ENCODE measurements around the gene EBF3. TPM values are rescaled to one million over a fixed set of nuclear protein-coding genes. Genes with fewer than 3 reads are reported as not detected.

The EBF3 gene
- total RNA-seq, 1 donor, result 6.0 TPM

DNA sequence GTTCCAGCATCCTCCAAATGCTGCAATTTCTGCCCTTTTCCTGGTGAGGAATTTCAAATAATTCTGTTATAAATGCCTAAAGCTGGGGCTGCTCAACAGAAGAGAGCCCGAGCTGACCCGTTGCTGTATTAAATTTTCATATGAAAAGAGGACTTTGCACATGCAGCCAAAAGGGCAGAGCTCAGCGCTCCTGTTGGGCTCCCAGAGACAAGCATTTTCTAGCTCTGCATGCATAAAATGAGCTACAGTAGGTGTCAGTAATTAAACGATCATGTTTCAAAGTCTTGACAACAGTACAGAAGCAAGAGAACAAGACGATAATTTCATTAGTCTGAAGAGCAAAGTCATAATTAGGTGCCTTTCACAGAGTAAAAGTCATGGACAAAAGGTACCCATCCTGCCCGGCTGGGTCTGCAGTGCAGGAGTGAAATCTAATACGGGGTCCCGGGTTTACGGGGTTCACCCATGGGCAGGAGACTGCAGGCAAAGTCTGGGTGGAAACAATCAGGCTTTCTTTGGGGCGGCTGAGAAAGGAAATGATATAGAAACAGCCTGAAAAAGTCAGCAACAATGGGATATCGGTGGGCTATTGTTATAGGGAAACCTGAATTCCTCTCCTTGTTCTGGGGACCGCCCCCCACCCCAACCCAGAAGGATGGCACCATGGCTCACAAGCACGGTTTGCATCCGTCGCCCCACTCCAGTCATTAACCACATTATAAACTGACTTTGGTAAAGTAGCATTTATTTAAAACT lies 66.0 kb downstream of the EBF3 start:
- TF ChIP-seq CTCF (IDR thresholded peaks at IDR 0.05; ENCODE audit: insufficient read depth, low read depth, low read length), result no peak
- DNase-seq (ENCODE audit: low read depth), result no peak
- H3K4me3 ChIP-seq (ENCODE audit: low read depth, low read length), result no peak overlapping the region

DNA sequence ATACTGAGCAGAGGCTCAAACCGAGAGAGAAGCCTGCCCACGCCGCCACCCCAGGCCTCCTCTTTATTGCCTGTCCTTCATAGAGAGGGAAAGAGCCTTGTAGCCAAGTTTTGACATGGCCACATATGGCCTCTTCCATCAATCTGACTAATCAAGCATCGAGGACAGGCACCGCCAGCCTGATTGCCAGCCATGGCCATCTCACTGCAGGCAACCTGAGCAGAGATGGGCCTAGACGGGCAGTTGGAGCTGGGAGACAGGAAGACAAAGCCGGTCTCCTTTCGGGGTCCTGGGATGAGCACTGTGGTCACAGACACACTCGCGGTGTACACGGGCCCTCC lies 67.2 kb downstream of the EBF3 start:
- H3K4me3 ChIP-seq (ENCODE audit: low read depth, low read length), result no peak overlapping the region
- no peak for TF ChIP-seq CTCF (IDR thresholded peaks at IDR 0.05; ENCODE audit: insufficient read depth, low read depth, low read length)
- DNase-seq (ENCODE audit: low read depth), result no peak

DNA sequence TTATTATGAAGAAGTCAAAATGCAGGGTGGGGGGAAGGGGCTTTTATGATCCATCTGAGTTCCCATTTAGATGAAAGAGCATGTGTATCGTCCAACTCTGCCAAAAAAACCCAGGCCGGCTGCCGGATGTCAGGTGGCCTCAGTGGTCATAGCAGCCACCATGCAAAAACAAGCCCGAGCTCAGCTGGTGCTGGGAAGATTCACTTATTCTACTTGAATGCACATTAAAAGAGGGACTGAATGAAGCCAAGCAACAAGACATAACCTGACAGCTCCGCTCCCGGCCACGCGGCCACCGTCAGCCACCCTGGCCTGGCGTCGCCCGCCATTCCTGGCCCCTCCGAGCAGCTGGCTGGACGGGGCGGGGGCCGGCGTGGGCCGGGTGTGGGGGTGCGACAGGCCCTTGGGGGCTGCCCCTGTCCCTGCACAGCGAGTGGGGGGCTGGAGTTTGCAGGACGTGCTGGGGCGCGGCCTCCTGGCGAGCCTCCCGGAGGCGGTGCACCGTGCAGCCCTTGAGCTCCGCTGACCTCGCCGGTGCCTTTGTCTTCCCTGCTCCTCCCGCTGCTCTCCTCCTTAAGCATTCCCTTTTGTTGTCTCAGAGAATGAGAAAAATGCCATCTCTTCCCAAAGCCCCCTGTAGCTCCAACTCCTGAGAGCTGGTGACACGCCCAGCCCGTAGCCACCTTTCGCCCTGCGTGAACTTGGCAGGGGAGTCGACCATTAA lies 67.8 kb downstream of the EBF3 start:
- H3K4me3 ChIP-seq (ENCODE audit: low read depth, low read length), result no peak overlapping the region
- DNase-seq (ENCODE audit: low read depth), result no peak
- TF ChIP-seq CTCF (IDR thresholded peaks at IDR 0.05; ENCODE audit: insufficient read depth, low read depth, low read length), result no peak

DNA sequence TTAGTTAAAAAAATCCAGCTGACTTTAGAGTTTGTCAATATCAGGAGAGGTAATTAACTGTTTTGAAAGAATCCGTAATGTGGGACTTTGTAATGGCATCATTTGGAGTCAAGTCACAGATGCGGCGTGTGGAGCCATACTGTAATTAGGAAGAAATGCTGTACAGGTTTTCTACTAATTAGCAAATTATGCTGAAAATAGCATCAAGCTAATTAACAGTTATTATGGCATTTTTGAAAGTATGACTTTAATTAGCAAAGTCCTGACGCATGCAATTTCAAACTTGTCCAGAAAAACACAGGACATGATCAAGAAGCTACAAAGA lies 68.3 kb downstream of the EBF3 start:
- TF ChIP-seq CTCF (IDR thresholded peaks at IDR 0.05; ENCODE audit: insufficient read depth, low read depth, low read length), result no peak
- no peak overlapping the region for H3K4me3 ChIP-seq (ENCODE audit: low read depth, low read length)
- no peak for DNase-seq (ENCODE audit: low read depth)

- no peak overlapping the region for H3K4me3 ChIP-seq (ENCODE audit: low read depth, low read length)
- no peak for TF ChIP-seq CTCF (IDR thresholded peaks at IDR 0.05; ENCODE audit: insufficient read depth, low read depth, low read length)
- DNase-seq (ENCODE audit: low read depth), result no peak
These were observed 69.4 kb downstream of the EBF3 start for GRCh38 chr10:129894698-129895097.

DNA sequence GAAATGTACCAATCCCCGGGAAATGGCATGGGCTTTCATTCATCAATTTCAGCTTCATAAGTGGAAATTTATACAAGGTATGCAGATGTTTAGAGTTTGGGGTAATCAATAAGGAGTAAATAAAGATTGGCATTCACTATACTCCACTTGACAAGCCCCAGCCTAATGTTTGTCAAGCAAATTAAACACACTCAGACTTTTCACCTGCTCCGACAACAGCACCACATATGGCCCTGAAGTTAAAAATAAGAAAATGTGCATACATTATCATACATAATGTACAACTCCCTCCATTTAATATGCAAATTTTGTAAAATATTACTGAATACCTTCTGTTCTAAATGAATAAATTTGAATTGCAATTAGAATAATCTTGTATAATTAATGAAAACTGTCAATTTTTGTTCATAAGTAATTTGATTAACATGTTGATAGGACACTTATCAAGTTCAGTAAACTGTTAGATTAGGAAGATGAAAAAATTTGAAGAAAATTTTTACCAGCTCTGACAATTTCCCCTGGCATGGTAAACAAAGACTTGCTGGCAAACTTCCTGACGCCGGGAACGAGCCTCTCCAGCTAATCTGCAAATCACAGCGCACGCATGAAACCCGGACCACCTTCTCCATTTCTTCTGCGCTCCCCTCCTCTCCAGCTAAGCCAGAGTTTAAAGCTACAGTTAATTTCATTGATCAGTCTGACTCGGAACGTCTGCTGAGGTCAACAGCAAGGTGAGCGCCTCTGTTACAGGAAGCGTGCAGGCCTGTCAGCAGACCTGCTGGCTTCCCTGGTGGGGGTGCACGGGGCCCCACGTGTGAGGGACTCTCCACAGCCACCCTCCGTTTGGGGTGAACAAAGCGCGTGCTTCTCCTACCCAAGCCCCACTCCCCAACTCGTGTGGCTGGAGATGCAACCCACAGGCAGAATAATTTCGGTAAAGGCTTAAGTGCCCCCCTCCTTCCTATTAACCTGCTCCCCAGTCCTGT lies 70.7 kb downstream of the EBF3 start:
- DNase-seq (ENCODE audit: low read depth), result no peak
- no peak for TF ChIP-seq CTCF (IDR thresholded peaks at IDR 0.05; ENCODE audit: insufficient read depth, low read depth, low read length)
- no peak overlapping the region for H3K4me3 ChIP-seq (ENCODE audit: low read depth, low read length)
